Breast epithelium (tissue), 3 donors: ENCODE results near the gene ZMIZ2.

Source experiments
- CTCF ChIP-seq, 3 donors: fragments of 450-650 bp; IDR thresholded peaks; one replicate each; pipeline ENCODE4 v1.5.1; 2016 to 2017; ENCODE audit warnings: antibody characterized with exemption in 3 of 3, mild to moderate bottlenecking in 3 of 3, moderate library complexity in 3 of 3
- POLR2A ChIP-seq: fragments of 450-650 bp; IDR thresholded peaks from one replicate; pipeline ENCODE4 v1.6.1; 2016; ENCODE audit warnings: antibody characterized with exemption, mild to moderate bottlenecking, moderate library complexity
- POLR2AphosphoS5 ChIP-seq, 3 donors: sonication (generic); formaldehyde crosslinking; IDR thresholded peaks; one replicate each; pipeline ENCODE4 v1.6.1; 2017; ENCODE audit warnings: antibody characterized with exemption in 3 of 3

DNA sequence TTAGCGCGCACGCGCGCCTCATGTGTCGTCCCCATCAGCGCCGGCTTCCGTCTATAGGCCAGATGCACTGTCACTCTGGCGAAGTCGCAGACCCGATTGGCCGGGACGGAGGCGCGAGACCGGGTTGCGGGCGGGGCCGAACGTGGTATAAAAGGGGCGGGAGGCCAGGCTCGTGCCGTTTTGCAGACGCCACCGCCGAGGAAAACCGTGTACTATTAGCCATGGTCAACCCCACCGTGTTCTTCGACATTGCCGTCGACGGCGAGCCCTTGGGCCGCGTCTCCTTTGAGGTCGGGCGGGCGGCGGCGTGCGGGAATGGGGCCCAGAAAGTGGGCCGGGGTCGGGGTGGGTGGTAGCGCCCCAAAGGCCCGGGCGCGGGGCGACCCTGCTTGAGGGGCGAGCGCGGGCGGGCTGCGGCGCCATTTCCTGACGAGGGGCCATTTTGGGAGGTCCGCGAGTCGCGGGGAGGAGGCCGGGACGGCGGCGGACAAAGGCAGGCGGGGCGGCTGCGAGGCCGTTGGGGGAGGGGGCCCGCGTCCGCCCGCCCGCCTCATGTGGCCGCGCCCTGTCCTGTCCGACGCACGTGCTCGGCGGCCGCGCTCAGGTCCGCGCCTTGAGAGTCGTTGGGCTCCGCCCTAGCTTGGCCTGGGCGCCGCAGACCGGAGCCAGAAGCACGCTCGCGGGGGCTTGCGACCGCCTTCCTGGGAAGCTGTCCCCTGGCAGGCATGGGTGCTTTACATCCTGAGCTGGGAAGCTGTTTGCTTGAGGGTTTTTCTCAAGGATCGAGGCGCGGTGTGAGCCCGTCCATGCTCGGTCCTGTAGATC is 48.1 kb downstream of the ZMIZ2 start, which contains the start of gene PPIA:
- TF ChIP-seq CTCF (IDR thresholded peaks at IDR 0.05): no peak
- peak; percentile 86 for TF ChIP-seq POLR2A
- TF ChIP-seq POLR2AphosphoS5 (IDR thresholded peaks at IDR 0.05): peak; percentile 72 to 91 (median 86)
